ENCODE data around the gene ANKRD40CL. TPM values are rescaled to one million over a fixed set of nuclear protein-coding genes. Genes with fewer than 3 reads are reported as not detected.

ANKRD40CL gene
- total RNA-seq, 1 experiment from 2014 or later: not detected

DNA sequence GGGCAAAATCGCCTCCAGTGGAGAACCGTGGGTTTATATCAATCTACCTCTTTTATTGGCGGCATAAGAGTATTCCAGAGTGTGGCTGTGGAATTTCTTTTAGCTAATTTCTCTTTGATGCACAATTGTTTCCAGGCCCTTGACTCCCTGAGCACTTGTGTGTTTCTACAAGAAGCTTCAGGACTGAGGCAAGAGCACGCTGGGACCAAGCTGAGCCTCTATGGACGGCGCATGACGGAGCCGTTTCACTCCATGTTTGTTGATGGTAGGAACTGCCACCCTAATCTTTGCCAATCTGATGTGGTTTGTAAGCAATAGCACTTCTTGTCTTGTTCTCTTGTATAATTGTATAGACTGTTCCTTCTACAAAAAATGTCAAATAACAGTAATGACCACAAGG, 11.2 kb upstream of the ANKRD40CL start:
- ChIA-PET CTCF (interaction anchor here (1.2 to 2.7 kb wide), 3 partner anchors 28 to 74 kb away, joined by 3 to 12 read pairs (median 5); no protein-coding TSS in a partner anchor), POLR2A (no interaction called here)
- Mint-ChIP-seq H3K4me3 (no peak overlapping the region), H3K9me3 (no peaks in the 10 kb centered on the region), H3K36me3 (no peaks in the 10 kb centered on the region), H3K4me1 (no peaks in the 10 kb centered on the region; the same call in 1 of the 2 replicates), H3K27ac (no peak overlapping the region), H3K27me3 (ENCODE audit: low read depth) (no peaks in the 10 kb centered on the region)
- DNase-seq (ENCODE audit: low spot score) (no peak), ATAC-seq (no peak)
- TF ChIP-seq FOXP1 (CRISPR knock-in tag; IDR thresholded peaks at IDR 0.05; ENCODE audit: borderline replicate concordance): no peak
- no peak for TF ChIP-seq ETV6 (CRISPR knock-in tag; IDR thresholded peaks at IDR 0.05)
- no peak for TF ChIP-seq TP53 (CRISPR knock-in tag; IDR thresholded peaks at IDR 0.05)
- TF ChIP-seq SMAD3 (CRISPR knock-in tag; IDR thresholded peaks at IDR 0.05; ENCODE audit: borderline replicate concordance): no peak
- TF ChIP-seq CREB1 (CRISPR knock-in tag; IDR thresholded peaks at IDR 0.05): no peak
- TF ChIP-seq ZNF263 (CRISPR knock-in tag; IDR thresholded peaks at IDR 0.05; ENCODE audit: low read depth): no peak
- TF ChIP-seq, protein P1, sequence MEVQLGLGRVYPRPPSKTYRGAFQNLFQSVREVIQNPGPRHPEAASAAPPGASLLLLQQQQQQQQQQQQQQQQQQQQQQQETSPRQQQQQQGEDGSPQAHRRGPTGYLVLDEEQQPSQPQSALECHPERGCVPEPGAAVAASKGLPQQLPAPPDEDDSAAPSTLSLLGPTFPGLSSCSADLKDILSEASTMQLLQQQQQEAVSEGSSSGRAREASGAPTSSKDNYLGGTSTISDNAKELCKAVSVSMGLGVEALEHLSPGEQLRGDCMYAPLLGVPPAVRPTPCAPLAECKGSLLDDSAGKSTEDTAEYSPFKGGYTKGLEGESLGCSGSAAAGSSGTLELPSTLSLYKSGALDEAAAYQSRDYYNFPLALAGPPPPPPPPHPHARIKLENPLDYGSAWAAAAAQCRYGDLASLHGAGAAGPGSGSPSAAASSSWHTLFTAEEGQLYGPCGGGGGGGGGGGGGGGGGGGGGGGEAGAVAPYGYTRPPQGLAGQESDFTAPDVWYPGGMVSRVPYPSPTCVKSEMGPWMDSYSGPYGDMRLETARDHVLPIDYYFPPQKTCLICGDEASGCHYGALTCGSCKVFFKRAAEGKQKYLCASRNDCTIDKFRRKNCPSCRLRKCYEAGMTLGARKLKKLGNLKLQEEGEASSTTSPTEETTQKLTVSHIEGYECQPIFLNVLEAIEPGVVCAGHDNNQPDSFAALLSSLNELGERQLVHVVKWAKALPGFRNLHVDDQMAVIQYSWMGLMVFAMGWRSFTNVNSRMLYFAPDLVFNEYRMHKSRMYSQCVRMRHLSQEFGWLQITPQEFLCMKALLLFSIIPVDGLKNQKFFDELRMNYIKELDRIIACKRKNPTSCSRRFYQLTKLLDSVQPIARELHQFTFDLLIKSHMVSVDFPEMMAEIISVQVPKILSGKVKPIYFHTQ (CRISPR knock-in tag; IDR thresholded peaks at IDR 0.05): no peak
- no peak for TF ChIP-seq MLX (CRISPR knock-in tag; IDR thresholded peaks at IDR 0.05)
- TF ChIP-seq MXD4 (CRISPR knock-in tag; IDR thresholded peaks at IDR 0.05; ENCODE audit: borderline replicate concordance): no peak
- no peak for TF ChIP-seq ATF2 (CRISPR knock-in tag; IDR thresholded peaks at IDR 0.05; ENCODE audit: borderline replicate concordance, low read depth)
- TF ChIP-seq, protein P2, sequence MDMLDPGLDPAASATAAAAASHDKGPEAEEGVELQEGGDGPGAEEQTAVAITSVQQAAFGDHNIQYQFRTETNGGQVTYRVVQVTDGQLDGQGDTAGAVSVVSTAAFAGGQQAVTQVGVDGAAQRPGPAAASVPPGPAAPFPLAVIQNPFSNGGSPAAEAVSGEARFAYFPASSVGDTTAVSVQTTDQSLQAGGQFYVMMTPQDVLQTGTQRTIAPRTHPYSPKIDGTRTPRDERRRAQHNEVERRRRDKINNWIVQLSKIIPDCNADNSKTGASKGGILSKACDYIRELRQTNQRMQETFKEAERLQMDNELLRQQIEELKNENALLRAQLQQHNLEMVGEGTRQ (CRISPR knock-in tag; IDR thresholded peaks at IDR 0.05): no peak

GRCh38 chr17:50775926-50776325, 8.6 kb upstream of the ANKRD40CL start:
- TF ChIP-seq NR3C1 (CRISPR knock-in tag; conservative IDR thresholded peaks at IDR 0.05; ENCODE audit: low read depth) (no peak), ZNF396 (CRISPR knock-in tag; IDR thresholded peaks at IDR 0.05; ENCODE audit: borderline replicate concordance) (no peak), ESRRA (CRISPR knock-in tag; IDR thresholded peaks at IDR 0.05; ENCODE audit: borderline replicate concordance) (no peak), ZNF232 (CRISPR knock-in tag; IDR thresholded peaks at IDR 0.05) (no peak), CREB1 (CRISPR knock-in tag; IDR thresholded peaks at IDR 0.05) (no peak), MYBL2 (CRISPR knock-in tag; IDR thresholded peaks at IDR 0.05) (no peak), TP53 (CRISPR knock-in tag; IDR thresholded peaks at IDR 0.05) (no peak), ZNF416 (CRISPR knock-in tag; IDR thresholded peaks at IDR 0.05) (no peak), CBFB (CRISPR knock-in tag; IDR thresholded peaks at IDR 0.05; ENCODE audit: low read depth) (no peak), NFATC4 (CRISPR knock-in tag; IDR thresholded peaks at IDR 0.05) (no peak), HMGA2 (CRISPR knock-in tag; IDR thresholded peaks at IDR 0.05) (no peak), RELA (CRISPR knock-in tag; IDR thresholded peaks at IDR 0.05; ENCODE audit: borderline replicate concordance) (no peak), NFE2L1 (CRISPR knock-in tag; IDR thresholded peaks at IDR 0.05) (no peak), FOXK1 (CRISPR knock-in tag; IDR thresholded peaks at IDR 0.05) (no peak), ZNF121 (CRISPR knock-in tag; IDR thresholded peaks at IDR 0.05) (no peak)
- TF ChIP-seq, protein P2 (CRISPR knock-in tag; IDR thresholded peaks at IDR 0.05): no peak
- TF ChIP-seq, protein P3, sequence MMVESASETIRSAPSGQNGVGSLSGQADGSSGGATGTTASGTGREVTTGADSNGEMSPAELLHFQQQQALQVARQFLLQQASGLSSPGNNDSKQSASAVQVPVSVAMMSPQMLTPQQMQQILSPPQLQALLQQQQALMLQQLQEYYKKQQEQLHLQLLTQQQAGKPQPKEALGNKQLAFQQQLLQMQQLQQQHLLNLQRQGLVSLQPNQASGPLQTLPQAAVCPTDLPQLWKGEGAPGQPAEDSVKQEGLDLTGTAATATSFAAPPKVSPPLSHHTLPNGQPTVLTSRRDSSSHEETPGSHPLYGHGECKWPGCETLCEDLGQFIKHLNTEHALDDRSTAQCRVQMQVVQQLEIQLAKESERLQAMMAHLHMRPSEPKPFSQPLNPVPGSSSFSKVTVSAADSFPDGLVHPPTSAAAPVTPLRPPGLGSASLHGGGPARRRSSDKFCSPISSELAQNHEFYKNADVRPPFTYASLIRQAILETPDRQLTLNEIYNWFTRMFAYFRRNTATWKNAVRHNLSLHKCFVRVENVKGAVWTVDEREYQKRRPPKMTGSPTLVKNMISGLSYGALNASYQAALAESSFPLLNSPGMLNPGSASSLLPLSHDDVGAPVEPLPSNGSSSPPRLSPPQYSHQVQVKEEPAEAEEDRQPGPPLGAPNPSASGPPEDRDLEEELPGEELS (CRISPR knock-in tag; IDR thresholded peaks at IDR 0.05): no peak
- no peaks in the 10 kb centered on the region for H3K27me3 Mint-ChIP-seq (ENCODE audit: low read depth)
- no peaks in the 10 kb centered on the region for H3K9me3 Mint-ChIP-seq
- no peak for DNase-seq (ENCODE audit: low spot score)
- ATAC-seq: no peak
- no peak overlapping the region for H3K27ac Mint-ChIP-seq
- H3K36me3 Mint-ChIP-seq: no peaks in the 10 kb centered on the region
- CTCF ChIA-PET: no interaction called here
- peaks cover 5% of the 10 kb centered on the region; the same call in 1 of the 2 replicates for H3K4me1 Mint-ChIP-seq
- H3K4me3 Mint-ChIP-seq: no peak overlapping the region
- POLR2A ChIA-PET: no interaction called here
